ENCODE measurements around the gene UBXN10.

Gene UBXN10

GRCh38 chr1:20138961-20139550, 46.8 kb upstream of the UBXN10 start, which contains the start of gene PLA2G2F:
PLA2G2F (plus strand) TSS chr1:20139323; CDS start chr1:20139428, 105 bp downstream.
- no peak for DNase-seq (ENCODE audit: extremely low read depth, insufficient read length)
- no peak within 1 kb of the TSS for H3K4me3 ChIP-seq (replicated peaks; ENCODE audit: low read depth, low read length)
- H3K36me3 ChIP-seq (ENCODE audit: control insufficient read depth, insufficient read depth, low read length): no peaks in the 10 kb centered on the region
- TF ChIP-seq CTCF (IDR thresholded peaks at IDR 0.05; ENCODE audit: insufficient read depth, low read length, poor library complexity, severe bottlenecking): no peak
- H3K27me3 ChIP-seq (replicated peaks; ENCODE audit: control insufficient read depth, insufficient read depth, low read length): no peaks in the 10 kb centered on the region; the same call in 1 of the 2 replicates

GRCh38 chr1:20139776-20140612, 45.9 kb upstream of the UBXN10 start:
- TF ChIP-seq CTCF (IDR thresholded peaks at IDR 0.05; ENCODE audit: insufficient read depth, low read length, poor library complexity, severe bottlenecking): no peak
- no peaks in the 10 kb centered on the region; the same call in 1 of the 2 replicates for H3K27me3 ChIP-seq (replicated peaks; ENCODE audit: control insufficient read depth, insufficient read depth, low read length)
- H3K4me3 ChIP-seq (replicated peaks; ENCODE audit: low read depth, low read length): no peak overlapping the region
- no peaks in the 10 kb centered on the region for H3K36me3 ChIP-seq (ENCODE audit: control insufficient read depth, insufficient read depth, low read length)
- no peak for DNase-seq (ENCODE audit: extremely low read depth, insufficient read length)

GRCh38 chr1:20141001-20141400, 44.9 kb upstream of the UBXN10 start:
- no peak for TF ChIP-seq CTCF (IDR thresholded peaks at IDR 0.05; ENCODE audit: insufficient read depth, low read length, poor library complexity, severe bottlenecking)
- Histone ChIP-seq H3K27me3 (replicated peaks; ENCODE audit: control insufficient read depth, insufficient read depth, low read length) (no peaks in the 10 kb centered on the region; the same call in 1 of the 2 replicates), H3K36me3 (ENCODE audit: control insufficient read depth, insufficient read depth, low read length) (no peaks in the 10 kb centered on the region), H3K4me3 (replicated peaks; ENCODE audit: low read depth, low read length) (no peak overlapping the region)
- DNase-seq (ENCODE audit: extremely low read depth, insufficient read length): no peak

- H3K4me3 ChIP-seq (replicated peaks; ENCODE audit: low read depth, low read length): no peak overlapping the region
- DNase-seq (ENCODE audit: extremely low read depth, insufficient read length): no peak
- no peaks in the 10 kb centered on the region; the same call in 1 of the 2 replicates for H3K27me3 ChIP-seq (replicated peaks; ENCODE audit: control insufficient read depth, insufficient read depth, low read length)
- TF ChIP-seq CTCF (IDR thresholded peaks at IDR 0.05; ENCODE audit: insufficient read depth, low read length, poor library complexity, severe bottlenecking): no peak
- no peaks in the 10 kb centered on the region for H3K36me3 ChIP-seq (ENCODE audit: control insufficient read depth, insufficient read depth, low read length)
Measured at GRCh38 chr1:20141466-20141865, 44.4 kb upstream of the UBXN10 start.

GRCh38 chr1:20142001-20142710, 43.7 kb upstream of the UBXN10 start:
- TF ChIP-seq CTCF (IDR thresholded peaks at IDR 0.05; ENCODE audit: insufficient read depth, low read length, poor library complexity, severe bottlenecking): no peak
- Histone ChIP-seq H3K27me3 (replicated peaks; ENCODE audit: control insufficient read depth, insufficient read depth, low read length) (no peaks in the 10 kb centered on the region; the same call in 1 of the 2 replicates), H3K36me3 (ENCODE audit: control insufficient read depth, insufficient read depth, low read length) (no peaks in the 10 kb centered on the region), H3K4me3 (replicated peaks; ENCODE audit: low read depth, low read length) (no peak overlapping the region)
- DNase-seq (ENCODE audit: extremely low read depth, insufficient read length): no peak

All from GM06990 (cell line).